Muscle layer of colon (tissue), 2 donors: ENCODE measurements around the gene MYH7.
"Not testable (repeated sequence)": the region's sequence is repeated elsewhere in the genome, so short reads cannot be mapped to it uniquely, and the experiment has no call there.

Experiments used
- H3K27ac ChIP-seq: one replicate; pipeline ENCODE4 v1.7.0; 2013; ENCODE audit warnings: low read depth, mild to moderate bottlenecking, low read length, moderate library complexity
- H3K27me3 ChIP-seq, 2 donors: one replicate each; pipeline ENCODE4 v1.7.0; 2013; ENCODE audit warnings: low read length in 2 of 2, mild to moderate bottlenecking in 2 of 2; ENCODE audit not compliant: insufficient read depth in 2 of 2, control insufficient read depth in 1 of 2
- H3K36me3 ChIP-seq: one replicate; pipeline ENCODE4 v1.7.0; 2013; ENCODE audit warnings: mild to moderate bottlenecking, low read length; ENCODE audit not compliant: insufficient read depth
- H3K4me1 ChIP-seq: one replicate; pipeline ENCODE4 v1.7.0; 2013; ENCODE audit warnings: mild to moderate bottlenecking, low read length; ENCODE audit not compliant: insufficient read depth
- H3K4me3 ChIP-seq, 2 donors: one replicate each; pipeline ENCODE4 v1.7.0; 2013; ENCODE audit warnings: low read length in 2 of 2, low read depth in 1 of 2, mild to moderate bottlenecking in 1 of 2, moderate library complexity in 1 of 2
- H3K9ac ChIP-seq: one replicate; pipeline ENCODE4 v1.7.0; 2013; ENCODE audit warnings: low read length
- H3K9me3 ChIP-seq: one replicate; pipeline ENCODE4 v1.7.0; 2013; ENCODE audit warnings: mild to moderate bottlenecking, low read length
- donor health status: abdominal sarcoma.
- donor health status: Adenocarcinoma of cecum.

MYH7 gene

GRCh38 chr14:23436327-23437132 lies 1.1 kb upstream of the MYH7 start:
- peaks cover 8% of the 10 kb centered on the region for H3K4me1 ChIP-seq
- no peak overlapping the region for H3K4me3 ChIP-seq
- H3K9me3 ChIP-seq: no peaks in the 10 kb centered on the region
- H3K27me3 ChIP-seq: no peaks in the 10 kb centered on the region
- no peak overlapping the region for H3K27ac ChIP-seq
- no peak overlapping the region for H3K9ac ChIP-seq
- H3K36me3 ChIP-seq: no peaks in the 10 kb centered on the region

GRCh38 chr14:23434488-23435222 lies 805 bp downstream of the MYH7 start:
- H3K27ac ChIP-seq: no peak overlapping the region
- H3K4me1 ChIP-seq: peaks cover 8% of the 10 kb centered on the region
- H3K9me3 ChIP-seq: no peaks in the 10 kb centered on the region
- no peaks in the 10 kb centered on the region for H3K27me3 ChIP-seq
- no peak overlapping the region for H3K9ac ChIP-seq
- H3K36me3 ChIP-seq: no peaks in the 10 kb centered on the region
- H3K4me3 ChIP-seq: no peak overlapping the region

- Histone ChIP-seq H3K27me3 (no peaks in the 10 kb centered on the region), H3K27ac (no peak overlapping the region), H3K4me1 (peaks cover 8% of the 10 kb centered on the region), H3K4me3 (no peak overlapping the region), H3K36me3 (no peaks in the 10 kb centered on the region), H3K9ac (no peak overlapping the region), H3K9me3 (no peaks in the 10 kb centered on the region)
Observed at GRCh38 chr14:23433457-23433856, 2.0 kb downstream of the MYH7 start.

GRCh38 chr14:23432946-23433345 lies 2.5 kb downstream of the MYH7 start:
- H3K27ac ChIP-seq: no peak overlapping the region
- H3K36me3 ChIP-seq: no peaks in the 10 kb centered on the region
- peaks cover 4% of the 10 kb centered on the region for H3K4me1 ChIP-seq
- no peaks in the 10 kb centered on the region for H3K27me3 ChIP-seq
- H3K4me3 ChIP-seq: no peak overlapping the region
- H3K9me3 ChIP-seq: no peaks in the 10 kb centered on the region
- no peak overlapping the region for H3K9ac ChIP-seq

GRCh38 chr14:23432102-23432925 lies 3.1 kb downstream of the MYH7 start:
- Histone ChIP-seq H3K27me3 (no peaks in the 10 kb centered on the region), H3K27ac (no peak overlapping the region), H3K36me3 (no peaks in the 10 kb centered on the region), H3K4me1 (no peaks in the 10 kb centered on the region), H3K4me3 (no peak overlapping the region), H3K9ac (no peak overlapping the region), H3K9me3 (no peaks in the 10 kb centered on the region)

DNA sequence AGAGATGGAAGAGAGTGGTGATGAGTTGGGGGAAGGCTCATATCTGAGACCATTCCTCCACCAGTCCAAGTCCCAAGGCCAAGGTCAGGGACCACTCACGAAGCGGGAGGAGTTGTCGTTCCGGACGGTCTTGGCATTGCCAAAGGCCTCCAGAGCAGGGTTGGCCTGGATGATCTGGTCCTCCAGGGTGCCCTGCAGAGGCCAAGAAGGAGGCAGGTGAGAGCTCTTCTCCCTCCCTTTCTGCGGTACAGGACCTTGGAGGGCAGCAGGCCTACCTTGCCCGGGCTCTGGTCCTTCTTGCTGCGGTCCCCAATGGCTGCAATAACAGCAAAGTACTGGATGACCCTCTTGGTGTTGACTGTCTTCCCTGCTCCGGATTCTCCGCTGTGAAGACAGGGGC lies 4.0 kb downstream of the MYH7 start:
- no peak overlapping the region for H3K27ac ChIP-seq
- H3K4me1 ChIP-seq: no peaks in the 10 kb centered on the region
- H3K9me3 ChIP-seq: no peaks in the 10 kb centered on the region
- H3K4me3 ChIP-seq: no peak overlapping the region
- no peak overlapping the region for H3K9ac ChIP-seq
- H3K27me3 ChIP-seq: no peaks in the 10 kb centered on the region
- H3K36me3 ChIP-seq: no peaks in the 10 kb centered on the region

- Histone ChIP-seq H3K4me1 (no peaks in the 10 kb centered on the region), H3K9ac (no peak overlapping the region), H3K27me3 (no peaks in the 10 kb centered on the region), H3K9me3 (no peaks in the 10 kb centered on the region), H3K27ac (no peak overlapping the region), H3K4me3 (no peak overlapping the region), H3K36me3 (no peaks in the 10 kb centered on the region)
Observed at GRCh38 chr14:23430723-23431085, 4.8 kb downstream of the MYH7 start.

GRCh38 chr14:23430016-23430722 lies 5.3 kb downstream of the MYH7 start:
- Histone ChIP-seq H3K27ac (no peak overlapping the region), H3K27me3 (no peaks in the 10 kb centered on the region), H3K9me3 (no peaks in the 10 kb centered on the region), H3K36me3 (no peaks in the 10 kb centered on the region), H3K4me1 (no peaks in the 10 kb centered on the region), H3K9ac (no peak overlapping the region), H3K4me3 (no peak overlapping the region)

DNA sequence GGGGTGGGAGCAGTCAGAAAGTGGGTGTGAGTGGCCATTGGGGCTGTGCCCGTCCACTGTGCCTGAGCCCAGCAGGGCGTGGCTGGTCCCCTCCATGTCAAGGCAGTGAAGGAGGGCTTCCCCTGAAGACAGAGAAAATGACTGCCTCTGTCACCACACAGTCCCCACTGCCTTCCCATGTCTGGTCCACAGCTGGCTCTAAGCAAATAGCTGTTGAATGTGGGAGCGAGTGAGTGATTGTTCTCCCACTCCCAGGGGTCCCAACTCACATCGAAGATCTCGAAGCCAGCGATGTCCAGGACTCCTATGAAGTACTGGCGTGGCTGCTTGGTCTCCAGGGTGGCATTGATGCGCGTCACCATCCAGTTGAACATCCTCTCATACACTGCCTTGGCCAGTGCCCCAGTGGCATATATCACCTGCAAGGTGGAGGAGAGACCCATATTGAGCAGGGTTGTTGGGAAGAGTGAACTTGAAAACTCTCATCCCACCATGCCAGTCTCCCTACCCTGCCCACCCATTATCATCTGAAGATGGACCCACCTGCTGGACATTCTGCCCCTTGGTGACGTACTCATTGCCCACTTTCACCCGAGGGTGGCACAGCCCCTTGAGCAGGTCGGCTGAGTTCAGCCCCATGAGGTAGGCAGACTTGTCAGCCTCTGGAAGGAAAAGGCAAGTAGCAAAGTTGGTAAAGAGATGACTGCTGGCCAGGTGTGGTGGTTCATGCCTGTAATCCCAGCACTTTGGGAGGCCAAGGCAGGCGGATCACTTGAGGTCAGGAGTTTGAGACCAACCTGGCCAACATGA lies 6.6 kb downstream of the MYH7 start:
- Histone ChIP-seq H3K9me3 (no peaks in the 10 kb centered on the region), H3K4me3 (no peak overlapping the region), H3K27me3 (no peaks in the 10 kb centered on the region), H3K9ac (no peak overlapping the region), H3K27ac (no peak overlapping the region), H3K36me3 (no peaks in the 10 kb centered on the region), H3K4me1 (no peaks in the 10 kb centered on the region)

DNA sequence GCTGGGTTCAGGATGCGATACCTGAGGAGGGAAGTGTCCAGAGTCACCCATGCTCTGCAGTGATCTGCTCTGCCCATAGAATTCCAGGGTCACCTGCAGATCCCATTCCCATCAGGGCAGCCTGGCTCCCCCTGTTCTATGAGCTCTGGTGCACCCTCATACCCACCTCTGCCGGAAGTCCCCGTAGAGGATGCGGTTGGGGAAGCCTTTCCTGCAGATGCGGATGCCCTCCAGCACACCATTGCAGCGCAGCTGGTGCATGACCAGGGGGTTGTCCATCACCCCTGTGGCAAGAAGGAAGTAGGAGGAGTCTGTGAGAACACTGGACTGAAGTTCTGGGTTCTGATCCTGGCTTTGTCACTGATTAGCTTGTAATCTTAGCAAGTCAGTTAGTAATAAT lies 9.7 kb downstream of the MYH7 start:
- not testable (repeated sequence) for H3K9me3 ChIP-seq, H3K4me1 ChIP-seq, H3K9ac ChIP-seq, H3K27me3 ChIP-seq, H3K27ac ChIP-seq, H3K36me3 ChIP-seq, H3K4me3 ChIP-seq
